Loucy (cell line): ENCODE results near the gene PPP2R5C.

Experiments
- CTCF ChIP-seq: fragments of 200-600 bp; sonication (generic); conservative IDR thresholded peaks from 2 replicates; pipeline ENCODE4 v1.5.1; 2014; ENCODE audit warnings: mild to moderate bottlenecking, antibody characterized with exemption, low read length
- EZH2phosphoT487 ChIP-seq: fragments of 200-600 bp; IDR thresholded peaks from 2 replicates; pipeline ENCODE4 v1.6.1; 2018; ENCODE audit warnings: antibody characterized with exemption, mild to moderate bottlenecking, moderate library complexity, borderline replicate concordance

DNA sequence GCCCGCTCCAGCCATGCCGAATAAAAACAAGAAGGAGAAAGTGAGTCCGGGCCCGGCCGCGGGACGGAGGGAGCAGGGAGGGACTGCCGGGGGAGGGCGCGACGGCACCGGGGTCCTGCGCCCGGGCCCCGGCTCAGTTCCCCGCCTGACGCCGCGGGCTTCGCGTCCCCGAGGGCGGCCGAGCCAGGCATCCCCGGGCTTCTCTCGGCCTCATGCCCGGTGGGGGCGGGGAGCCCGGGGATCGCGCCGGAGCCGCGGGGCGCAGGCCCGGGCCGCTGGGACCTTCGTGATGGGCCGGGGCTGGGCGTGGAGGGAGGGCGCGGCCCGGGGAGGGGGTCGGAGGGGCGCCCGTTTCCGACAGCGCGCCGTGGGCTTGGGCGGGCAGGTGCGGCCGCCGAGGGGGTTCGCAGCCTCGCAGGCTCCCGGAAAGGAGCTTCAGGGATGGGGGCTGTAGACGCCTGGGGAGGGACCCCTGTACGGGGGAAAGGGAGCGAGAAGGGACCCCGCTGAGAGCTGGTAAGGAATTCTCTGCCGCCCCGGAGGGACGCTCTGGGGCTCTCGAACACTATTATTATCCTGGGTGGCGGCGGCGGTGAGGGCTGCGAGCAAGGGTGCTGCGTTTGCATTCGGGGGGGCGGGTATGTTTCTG is 496 bp downstream of the PPP2R5C start:
- no peak for TF ChIP-seq CTCF
- TF ChIP-seq EZH2phosphoT487: no peak
